ENCODE measurements around the gene SPP2.

Gene SPP2, protein sequence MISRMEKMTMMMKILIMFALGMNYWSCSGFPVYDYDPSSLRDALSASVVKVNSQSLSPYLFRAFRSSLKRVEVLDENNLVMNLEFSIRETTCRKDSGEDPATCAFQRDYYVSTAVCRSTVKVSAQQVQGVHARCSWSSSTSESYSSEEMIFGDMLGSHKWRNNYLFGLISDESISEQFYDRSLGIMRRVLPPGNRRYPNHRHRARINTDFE

GRCh38 chr2:234050455-234051135 is at the start of gene SPP2:
Gene SPP2 (plus strand): TSS chr2:234050702. CDS start chr2:234050787, 85 bp downstream.
- no peak for DNase-seq

DNA sequence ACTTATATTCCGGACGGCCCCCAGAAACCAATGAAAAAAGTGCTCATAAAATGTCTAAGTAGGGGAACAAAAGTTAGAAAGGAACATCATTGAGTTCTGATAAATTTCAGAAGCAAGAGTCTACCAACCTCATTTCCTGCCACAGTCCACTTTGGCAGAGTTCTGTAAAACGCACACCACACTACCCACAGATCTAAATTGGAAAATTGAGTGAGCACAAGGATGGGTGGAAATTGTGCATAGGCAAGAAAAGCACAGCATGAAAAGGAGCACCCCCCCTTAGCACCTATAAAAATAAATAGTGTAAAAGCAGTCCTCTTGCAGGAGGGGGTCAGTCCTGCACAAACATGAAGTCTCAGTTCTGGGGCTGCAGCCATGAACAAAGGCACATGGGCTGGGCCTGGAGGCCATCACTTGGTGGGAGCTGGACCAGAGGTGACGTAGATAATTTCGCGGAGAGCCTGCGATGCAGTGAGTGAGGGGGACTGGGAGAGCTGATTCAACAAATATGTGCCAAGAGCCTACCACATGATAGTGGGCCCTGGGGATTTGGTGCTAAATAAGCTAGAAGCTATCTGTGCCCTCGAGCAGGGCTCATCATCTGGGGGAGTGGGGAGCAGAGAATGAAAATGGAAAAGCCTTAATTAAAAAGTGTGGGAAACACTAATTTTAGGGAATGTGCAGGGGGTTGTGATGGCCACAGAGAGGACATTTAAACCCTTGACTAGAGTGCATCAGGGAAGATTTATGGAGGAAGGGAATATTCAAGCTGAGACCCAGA is 48.9 kb upstream of the SPP2 start:
- no peak for DNase-seq

GRCh38 chr2:234002281-234002680 is 48.2 kb upstream of the SPP2 start:
- DNase-seq: no peak

DNA sequence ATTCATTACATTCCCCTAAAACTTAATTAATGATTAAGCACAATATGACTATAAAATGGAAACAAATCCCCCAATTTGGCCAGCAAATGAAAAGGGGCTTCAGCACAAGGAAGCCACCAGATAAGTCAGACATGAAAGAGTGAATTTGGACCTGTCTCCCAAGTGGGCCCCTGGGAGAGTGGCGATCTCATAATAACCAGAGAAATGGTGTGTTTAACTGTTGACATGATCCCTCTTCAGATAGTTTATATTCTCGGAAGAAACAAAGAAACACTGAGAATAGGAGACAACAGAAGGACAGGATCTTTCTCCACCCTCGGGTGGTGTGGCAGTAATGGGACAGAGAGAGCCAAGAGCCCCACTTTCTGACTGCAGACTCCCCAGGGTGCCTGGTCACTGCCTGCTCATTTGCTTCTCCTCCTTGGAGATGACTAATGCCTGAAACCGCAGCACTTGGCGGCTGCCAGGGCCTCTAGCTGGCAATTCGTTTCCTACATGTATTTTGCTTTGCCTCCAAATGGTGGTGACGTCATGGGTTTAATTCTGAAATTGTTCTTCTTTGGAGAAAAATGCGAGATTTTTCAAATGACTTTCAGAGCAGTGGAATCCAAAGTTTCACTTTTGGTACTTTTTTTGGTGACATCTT is 46.4 kb upstream of the SPP2 start:
- no peak for DNase-seq

GRCh38 chr2:234005126-234005525 is 45.4 kb upstream of the SPP2 start:
- no peak for DNase-seq

GRCh38 chr2:234006501-234006900 is 44.0 kb upstream of the SPP2 start:
- DNase-seq: no peak

DNA sequence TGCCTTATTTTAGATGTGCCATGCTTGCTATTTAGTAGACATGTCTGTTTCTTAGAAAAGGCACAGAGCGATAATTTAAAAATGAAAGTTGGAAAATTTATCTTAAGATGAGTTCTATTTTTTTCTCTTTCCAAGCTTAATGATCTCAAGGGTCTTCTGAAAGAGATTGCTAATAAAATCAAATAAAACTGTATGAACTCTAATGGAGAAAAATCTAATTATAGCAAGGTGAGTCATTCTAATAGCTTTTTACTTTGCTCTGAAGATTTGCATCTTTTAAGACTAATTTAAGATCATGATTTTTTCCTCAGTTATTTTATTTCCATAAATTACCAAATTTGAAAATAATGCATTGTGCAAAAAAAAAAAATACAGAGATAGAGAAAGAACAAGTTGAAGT is 36.1 kb upstream of the SPP2 start:
- DNase-seq: no peak

- no peak for DNase-seq
Observed at GRCh38 chr2:234015861-234016260, 34.6 kb upstream of the SPP2 start.

DNA sequence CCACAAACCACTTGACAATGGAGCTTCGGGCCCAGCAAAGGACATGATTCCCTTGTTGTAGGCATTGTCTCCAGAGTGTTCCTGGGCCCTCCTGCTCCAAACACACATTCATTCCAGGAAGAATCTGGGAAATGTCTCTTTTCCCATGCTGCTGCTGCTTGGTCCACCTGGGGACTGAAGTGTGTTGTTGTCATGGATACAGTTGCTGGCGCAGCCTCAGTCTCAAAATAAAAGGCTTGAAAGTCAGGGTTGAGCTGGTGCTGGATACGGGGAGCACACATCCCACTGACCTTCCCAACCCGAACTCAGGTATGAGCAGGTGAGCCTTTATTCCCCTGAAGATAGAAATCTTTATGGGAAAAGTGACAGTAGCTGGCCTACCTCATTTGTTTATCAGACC is 30.6 kb upstream of the SPP2 start:
- DNase-seq: no peak

GRCh38 chr2:234020332-234020731 is 30.2 kb upstream of the SPP2 start:
- DNase-seq: no peak

- no peak for DNase-seq
Observed at GRCh38 chr2:234022424-234022823, 28.1 kb upstream of the SPP2 start.

GRCh38 chr2:234024304-234024703 is 26.2 kb upstream of the SPP2 start:
- DNase-seq: no peak

DNA sequence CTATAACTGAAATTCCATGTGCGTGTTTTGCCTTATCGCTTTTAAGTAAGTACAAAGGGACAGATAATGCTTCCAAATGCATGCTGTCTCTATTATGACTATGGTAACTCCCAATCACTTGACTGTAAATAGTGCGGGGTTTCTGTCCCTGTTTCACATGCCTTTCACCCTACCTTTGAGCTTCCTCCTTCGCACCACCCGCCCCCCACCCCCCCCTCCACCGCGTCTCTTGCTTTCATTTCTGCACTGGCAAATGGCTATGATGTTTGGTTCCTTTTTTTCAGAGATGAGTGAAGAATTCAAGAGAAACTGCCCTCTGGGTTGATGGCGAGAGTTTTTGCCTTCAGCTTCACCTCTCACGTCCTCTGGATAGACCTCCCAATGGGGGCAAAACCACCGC is 25.0 kb upstream of the SPP2 start:
- no peak for DNase-seq

DNA sequence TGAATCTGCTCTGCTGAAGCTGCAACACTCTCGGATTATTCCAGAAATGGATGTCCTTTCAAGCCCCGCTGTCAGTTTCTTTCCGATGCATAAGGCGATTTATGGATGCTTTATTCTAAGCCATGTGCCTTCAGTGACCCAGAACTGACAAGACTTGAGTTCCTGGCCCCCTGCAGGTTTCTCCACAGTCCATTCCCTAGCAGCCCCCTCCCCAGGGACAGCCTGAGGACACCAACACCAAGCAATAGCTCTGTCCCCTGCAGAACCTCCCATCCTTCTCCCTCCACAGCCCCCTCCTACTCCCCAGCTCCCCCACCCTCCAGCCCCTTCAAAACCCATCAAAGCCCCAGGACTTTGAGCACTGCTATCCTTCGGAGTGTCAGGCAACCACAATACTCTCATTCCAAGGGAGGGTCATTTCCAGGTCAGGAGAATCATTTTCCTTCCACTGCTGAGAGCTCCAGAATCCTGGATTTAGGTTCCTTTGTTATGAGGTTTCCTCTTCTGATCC is 24.6 kb upstream of the SPP2 start:
- no peak for DNase-seq

- DNase-seq: no peak
Observed at GRCh38 chr2:234026693-234027254, 23.7 kb upstream of the SPP2 start.

DNA sequence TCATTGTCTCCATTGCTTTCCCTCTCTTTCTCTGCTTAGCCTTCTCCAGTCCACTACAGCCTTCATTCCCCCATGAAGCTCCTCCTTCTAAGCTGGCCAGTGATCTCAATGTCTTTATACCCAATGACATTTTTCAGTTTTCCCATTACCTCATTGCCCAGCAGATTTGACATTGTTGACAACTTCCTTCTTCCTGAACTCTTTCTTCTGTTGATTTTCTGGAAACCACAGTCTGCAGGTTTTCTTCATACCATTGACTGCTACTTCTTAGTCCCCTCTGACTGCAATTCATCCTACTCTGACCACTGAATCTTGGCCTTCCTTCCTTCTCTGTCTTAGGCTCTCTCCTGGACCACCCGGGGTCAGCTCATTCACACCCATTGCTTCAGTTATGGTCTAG is 22.9 kb upstream of the SPP2 start:
- DNase-seq: no peak

- no peak for DNase-seq
Observed at GRCh38 chr2:234029150-234029733, 21.3 kb upstream of the SPP2 start.

DNA sequence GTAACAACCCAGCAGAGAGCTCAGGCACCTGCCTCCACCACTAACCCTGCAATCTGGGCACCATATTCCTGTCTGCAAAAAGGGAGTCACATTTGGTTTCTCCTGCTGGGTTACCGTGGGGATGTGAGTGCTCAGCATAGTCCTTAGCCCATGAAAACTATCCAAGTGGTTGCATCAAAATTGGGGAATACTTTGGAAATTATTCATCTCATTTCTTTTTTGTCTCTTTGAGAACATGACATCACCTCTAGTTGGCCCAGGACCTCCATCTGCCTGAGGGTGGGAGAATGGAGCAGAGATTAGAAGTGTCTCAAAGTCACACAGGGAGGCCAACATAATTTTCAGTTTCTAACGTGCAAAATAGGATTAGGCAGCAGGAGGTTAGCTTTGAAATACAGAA is 19.3 kb upstream of the SPP2 start:
- no peak for DNase-seq

DNA sequence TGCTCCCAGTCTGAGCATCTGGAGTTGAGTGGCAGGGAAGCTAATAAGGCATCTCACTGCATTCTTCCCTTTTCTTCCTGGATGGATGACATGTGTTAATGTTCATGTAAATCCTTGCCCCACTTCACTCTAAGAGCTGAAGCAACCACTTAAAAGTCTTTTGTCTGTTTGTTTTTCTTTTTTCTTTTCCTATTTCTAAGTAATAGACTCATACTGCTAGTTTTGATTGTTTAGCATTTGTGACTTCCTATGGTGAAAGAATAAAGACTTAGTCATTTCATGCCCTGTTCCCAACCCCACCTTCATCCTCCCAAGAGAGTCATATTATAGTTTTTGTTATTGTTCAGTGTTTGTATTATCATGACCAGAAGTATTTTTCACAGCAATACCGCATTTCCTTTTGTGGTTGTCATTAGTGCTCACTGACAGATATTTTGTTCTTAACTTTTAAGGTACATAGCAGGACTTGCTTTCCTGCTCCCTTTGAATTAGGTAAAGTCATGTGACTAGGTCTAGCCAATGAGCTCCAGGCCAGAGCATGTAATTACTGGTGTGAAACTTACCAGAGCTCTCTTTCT is 18.1 kb upstream of the SPP2 start:
- no peak for DNase-seq

DNA sequence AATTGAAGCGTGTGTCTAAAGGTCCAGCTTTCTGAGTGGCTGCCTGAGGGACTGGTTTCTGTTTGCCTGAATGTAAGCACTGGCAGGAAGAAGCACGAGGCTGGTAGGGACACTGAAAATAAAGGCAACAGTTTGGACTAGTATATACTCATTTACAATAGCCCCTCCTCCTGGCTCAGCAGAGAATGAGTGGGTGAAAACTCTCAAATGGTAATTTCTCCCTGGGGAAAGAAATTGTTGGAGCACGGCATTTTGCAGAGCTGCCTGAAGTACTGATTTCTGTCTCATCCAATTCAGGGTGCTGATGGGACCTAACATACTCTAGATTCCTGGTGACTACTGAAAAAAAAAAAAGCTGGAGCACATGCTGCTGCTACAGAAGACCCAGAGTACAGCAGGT is 17.3 kb upstream of the SPP2 start:
- DNase-seq: no peak

DNA sequence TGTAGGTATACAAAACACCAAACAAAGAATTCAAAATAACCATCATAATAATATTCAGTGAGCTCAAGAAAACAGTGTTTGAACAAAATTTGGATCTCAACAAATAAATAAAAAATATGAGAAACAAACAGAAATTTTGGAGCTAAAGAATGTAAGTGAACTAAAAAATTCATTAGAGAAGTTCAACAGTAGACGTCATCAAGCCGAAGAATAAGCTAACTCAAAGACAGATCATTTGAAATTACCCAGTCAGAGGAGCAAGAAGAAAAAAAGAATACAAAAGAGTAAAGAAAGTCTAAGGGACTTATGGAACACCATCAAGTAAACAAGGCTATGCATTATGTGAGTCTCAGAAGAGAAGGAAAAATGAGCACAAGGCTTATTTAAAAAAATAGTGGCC is 16.6 kb upstream of the SPP2 start:
- no peak for DNase-seq

DNA sequence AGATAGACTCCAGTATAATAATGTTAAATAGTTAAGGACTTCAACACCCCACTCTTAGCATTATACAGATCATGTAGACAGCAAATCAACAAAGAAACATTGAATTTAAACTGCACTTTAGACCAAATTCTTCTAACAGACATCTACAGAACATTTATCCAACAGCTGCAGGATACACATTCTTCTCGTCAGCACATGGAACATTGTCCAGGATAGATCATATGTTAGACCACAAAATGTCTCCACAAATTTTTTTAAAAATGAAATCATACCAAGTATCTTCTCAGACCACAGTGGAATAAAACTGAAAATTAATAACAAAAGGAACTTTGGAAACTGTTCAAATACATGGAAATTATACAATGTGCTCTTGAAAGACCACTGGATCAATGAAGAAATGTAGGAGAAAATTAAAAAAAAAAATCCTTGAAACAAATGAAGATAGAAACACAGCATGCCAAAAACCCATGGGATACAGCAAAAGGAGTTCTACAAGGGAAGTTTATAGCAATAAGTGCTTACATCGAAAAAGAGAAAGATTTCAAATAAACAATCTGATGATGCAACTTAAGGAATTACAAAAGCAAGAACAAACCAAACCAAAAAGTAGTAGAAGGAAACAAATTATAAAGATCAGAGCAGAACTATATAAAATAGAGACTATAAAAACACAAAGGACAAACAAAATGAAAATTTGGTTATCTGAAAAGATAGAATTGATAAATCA is 12.3 kb upstream of the SPP2 start:
- no peak for DNase-seq
